ENCODE results near the gene PSMA8. TPM values are rescaled to one million over a fixed set of nuclear protein-coding genes. Genes with fewer than 3 reads are reported as not detected.
"Not testable (repeated sequence)": the region's sequence is repeated elsewhere in the genome, so short reads cannot be mapped to it uniquely, and the experiment has no call there.

Gene PSMA8
- total RNA-seq, 1 experiment from 2014 or later = not detected

DNA sequence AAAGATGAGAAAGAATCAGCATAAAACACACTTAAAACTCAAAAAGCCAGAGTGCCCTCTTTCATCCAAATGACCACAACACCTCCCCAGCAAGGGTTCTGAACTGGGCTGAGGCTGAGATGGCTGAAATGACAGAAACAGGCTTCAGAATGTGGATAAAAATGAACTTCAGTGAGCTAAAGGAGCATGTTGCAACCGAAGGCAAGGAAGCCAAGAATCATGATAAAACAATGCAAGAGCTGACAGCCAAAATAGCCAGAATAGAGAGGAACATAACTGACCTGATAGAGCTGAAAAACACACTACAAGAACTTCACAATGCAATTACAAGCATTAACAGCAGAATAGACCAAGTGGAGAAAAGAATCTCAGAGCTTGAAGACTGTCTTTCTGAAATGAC is 12.2 kb upstream of the PSMA8 start:
- no peaks in the 10 kb centered on the region for H3K27me3 ChIP-seq (ENCODE audit: insufficient read depth, low read depth)
- H2AFZ ChIP-seq = no peak overlapping the region
- no peaks in the 10 kb centered on the region for H3K4me1 ChIP-seq (replicated peaks; ENCODE audit: insufficient read depth)
- H3K4me3 ChIP-seq = no peak overlapping the region
- no peak for DNase-seq
- H3K36me3 ChIP-seq (ENCODE audit: low read depth) = no peaks in the 10 kb centered on the region
- H3K9me2 ChIP-seq (ENCODE audit: insufficient read depth) = no peaks in the 10 kb centered on the region
- no peaks in the 10 kb centered on the region for H4K20me1 ChIP-seq (ENCODE audit: insufficient read depth)
- no peaks in the 10 kb centered on the region for H3K79me2 ChIP-seq (ENCODE audit: low read depth)
- intact Hi-C loops (cut with micrococcal nuclease; ENCODE audit: unreplicated experiment) = no loop called here
- H3K27ac ChIP-seq = no peak overlapping the region
- no peaks in the 10 kb centered on the region for H3F3A ChIP-seq (ENCODE audit: insufficient read depth, low read depth)
- ChIA-PET CTCF (no interaction called here), POLR2A (ENCODE audit: unreplicated experiment) (no interaction called here)
- no peaks in the 10 kb centered on the region for H3K9me3 ChIP-seq (ENCODE audit: insufficient read depth, low read depth)
- TF ChIP-seq CTCF (conservative IDR thresholded peaks at IDR 0.05) (no peak), EZH2 (IDR thresholded peaks at IDR 0.05; ENCODE audit: low read depth) (no peak)
- no TSS peak for BruUV-seq (replicated peaks)
- H3K4me2 ChIP-seq = no peak overlapping the region

DNA sequence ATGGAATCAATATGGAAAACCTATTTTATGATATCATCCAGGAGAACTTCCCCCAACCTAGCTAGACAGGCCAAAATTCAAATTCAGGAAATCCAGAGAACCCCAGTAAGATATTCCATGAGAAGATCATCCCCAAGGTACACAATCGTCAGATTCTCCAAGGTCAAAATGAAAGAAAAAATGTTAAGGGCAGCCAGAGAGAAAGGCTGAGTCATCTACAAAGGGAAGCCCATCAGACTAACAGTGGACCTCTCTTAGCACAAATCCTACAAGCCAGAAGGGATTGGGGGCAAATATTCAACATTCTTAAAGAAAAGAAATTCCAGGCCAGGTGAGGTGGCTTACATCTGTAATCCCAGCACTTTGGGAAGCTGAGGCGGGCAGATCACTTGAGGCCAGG is 11.7 kb upstream of the PSMA8 start:
- H3K9me2 ChIP-seq (ENCODE audit: insufficient read depth); CTCF ChIA-PET; H3K4me3 ChIP-seq; H3K4me2 ChIP-seq; intact Hi-C loops (cut with micrococcal nuclease; ENCODE audit: unreplicated experiment); H3K9me3 ChIP-seq (ENCODE audit: insufficient read depth, low read depth); H3K4me1 ChIP-seq (replicated peaks; ENCODE audit: insufficient read depth); POLR2A ChIA-PET (ENCODE audit: unreplicated experiment); DNase-seq; H3K27ac ChIP-seq; H3K79me2 ChIP-seq (ENCODE audit: low read depth); H3F3A ChIP-seq (ENCODE audit: insufficient read depth, low read depth); H4K20me1 ChIP-seq (ENCODE audit: insufficient read depth); H3K36me3 ChIP-seq (ENCODE audit: low read depth); BruUV-seq (replicated peaks); H3K27me3 ChIP-seq (ENCODE audit: insufficient read depth, low read depth); H2AFZ ChIP-seq: not testable (repeated sequence)

- Histone ChIP-seq H3K4me1 (replicated peaks; ENCODE audit: insufficient read depth) (no peaks in the 10 kb centered on the region), H3K4me2 (no peak overlapping the region), H3K36me3 (ENCODE audit: low read depth) (no peaks in the 10 kb centered on the region), H3K27ac (no peak overlapping the region), H3K27me3 (ENCODE audit: insufficient read depth, low read depth) (no peaks in the 10 kb centered on the region), H3K4me3 (no peak overlapping the region), H3F3A (ENCODE audit: insufficient read depth, low read depth) (no peaks in the 10 kb centered on the region), H3K9me2 (ENCODE audit: insufficient read depth) (no peaks in the 10 kb centered on the region), H2AFZ (no peak overlapping the region), H3K9me3 (ENCODE audit: insufficient read depth, low read depth) (no peaks in the 10 kb centered on the region), H4K20me1 (ENCODE audit: insufficient read depth) (no peaks in the 10 kb centered on the region), H3K79me2 (ENCODE audit: low read depth) (no peaks in the 10 kb centered on the region)
- TF ChIP-seq EZH2 (IDR thresholded peaks at IDR 0.05; ENCODE audit: low read depth) (no peak), CTCF (conservative IDR thresholded peaks at IDR 0.05) (no peak)
- intact Hi-C loops (cut with micrococcal nuclease; ENCODE audit: unreplicated experiment) = no loop called here
- ChIA-PET POLR2A (ENCODE audit: unreplicated experiment) (no interaction called here), CTCF (no interaction called here)
- DNase-seq = no peak
- no TSS peak for BruUV-seq (replicated peaks)
Measured at GRCh38 chr18:26127786-26128185, 5.9 kb upstream of the PSMA8 start.

DNA sequence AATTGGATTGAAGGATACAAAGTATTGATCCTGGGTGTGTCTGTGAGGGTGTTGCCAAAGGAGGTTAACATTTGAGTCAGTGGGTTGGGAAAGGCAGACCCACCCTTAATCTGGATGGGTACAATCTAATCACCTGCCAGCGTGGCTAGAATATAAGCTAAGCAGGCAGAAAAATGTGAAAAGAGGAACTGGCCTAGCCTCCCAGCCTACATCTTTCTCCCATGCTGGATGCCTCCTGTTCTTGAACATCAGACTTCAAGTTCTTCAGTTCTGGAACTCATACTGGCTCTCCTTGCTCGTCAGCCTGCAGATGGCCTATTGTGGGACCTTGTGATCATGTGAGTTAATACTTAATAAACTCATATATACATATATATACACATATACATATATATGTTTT is 5.5 kb upstream of the PSMA8 start:
- H3K4me2 ChIP-seq; intact Hi-C loops (cut with micrococcal nuclease; ENCODE audit: unreplicated experiment); H3K9me2 ChIP-seq (ENCODE audit: insufficient read depth); H3K9me3 ChIP-seq (ENCODE audit: insufficient read depth, low read depth); H3K4me1 ChIP-seq (replicated peaks; ENCODE audit: insufficient read depth); H3K36me3 ChIP-seq (ENCODE audit: low read depth); BruUV-seq (replicated peaks); H4K20me1 ChIP-seq (ENCODE audit: insufficient read depth); POLR2A ChIA-PET (ENCODE audit: unreplicated experiment); H3K27ac ChIP-seq; CTCF ChIA-PET; H3K79me2 ChIP-seq (ENCODE audit: low read depth); H2AFZ ChIP-seq; DNase-seq; H3K27me3 ChIP-seq (ENCODE audit: insufficient read depth, low read depth); H3K4me3 ChIP-seq; H3F3A ChIP-seq (ENCODE audit: insufficient read depth, low read depth): not testable (repeated sequence)
